Mononuclear cell (primary cell): ENCODE data around the gene ARL15. TPM values are rescaled to one million over a fixed set of nuclear protein-coding genes. Genes with fewer than 3 reads are reported as not detected.
"Not testable (repeated sequence)": the region's sequence is repeated elsewhere in the genome, so short reads cannot be mapped to it uniquely, and the experiment has no call there.

Experiments
- H3K27me3 ChIP-seq: 2 replicates; pipeline ENCODE4 v1.6.0; 2011; ENCODE audit warnings: low read length, control low read depth; ENCODE audit not compliant: insufficient read depth
- H3K4me1 ChIP-seq: 2 replicates; pipeline ENCODE4 v1.5.1; 2011; ENCODE audit warnings: mild to moderate bottlenecking, low read length, control low read depth; ENCODE audit not compliant: insufficient read depth
- H3K4me3 ChIP-seq: 2 replicates; pipeline ENCODE4 v1.5.1; 2011; ENCODE audit warnings: mild to moderate bottlenecking, low read length, moderate library complexity
- H3K9me3 ChIP-seq: 2 replicates; pipeline ENCODE4 v1.5.1; 2011; ENCODE audit warnings: low read depth, mild to moderate bottlenecking, control low read depth, low read length
- total RNA-seq: library from RNA; depleted of rRNA; stranded (reverse); fragments of >200 nt; gene quantifications from one replicate; pipeline ENCODE4 v1.2.3, GENCODE V29; 2012

Gene ARL15
- total RNA-seq, 1 donor, result 30.3 TPM

- Histone ChIP-seq H3K9me3 (no peaks in the 10 kb centered on the region), H3K4me1 (no peaks in the 10 kb centered on the region), H3K4me3 (no peak overlapping the region), H3K27me3 (no peaks in the 10 kb centered on the region)
Observed at GRCh38 chr5:53879708-53880323, 430.6 kb downstream of the ARL15 start.

DNA sequence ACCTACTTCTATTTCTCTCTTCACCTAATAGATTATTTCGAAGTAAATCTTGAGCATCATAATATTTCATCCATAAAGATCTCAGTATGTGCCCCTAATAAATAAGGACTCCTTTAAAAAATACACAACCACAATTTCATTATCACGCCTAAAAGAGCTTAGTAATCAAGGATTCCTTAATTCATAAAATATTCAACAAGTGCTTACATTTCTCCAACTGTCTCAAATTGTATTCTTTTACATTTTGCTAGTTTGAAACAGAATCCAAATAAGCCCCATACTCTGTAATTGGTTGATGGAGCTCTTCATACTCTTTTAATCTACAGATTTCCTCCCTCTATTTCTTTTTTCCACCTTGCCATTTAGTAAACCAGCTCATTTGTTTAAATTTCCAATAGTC, 432.4 kb downstream of the ARL15 start:
- Histone ChIP-seq H3K4me1 (no peaks in the 10 kb centered on the region), H3K4me3 (no peak overlapping the region), H3K9me3 (no peaks in the 10 kb centered on the region), H3K27me3 (no peaks in the 10 kb centered on the region)

DNA sequence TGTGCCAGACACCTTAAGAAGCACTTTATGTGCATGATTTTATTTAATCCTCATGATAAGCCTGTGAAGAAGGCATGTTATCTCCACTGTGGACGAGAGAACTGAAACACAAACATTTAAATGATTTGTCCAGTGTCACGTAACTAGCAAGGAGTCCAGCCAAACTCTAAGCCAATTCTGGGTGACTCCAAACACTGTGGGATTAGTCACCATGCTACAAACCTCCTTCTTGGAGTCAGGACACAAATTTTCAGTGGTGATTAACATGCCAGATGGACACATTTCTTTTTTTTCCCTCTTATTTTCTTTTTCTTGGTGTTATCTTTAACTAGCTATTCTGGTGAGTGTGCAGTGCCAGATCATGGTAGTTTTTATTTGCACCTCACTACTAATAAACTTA, 433.1 kb downstream of the ARL15 start:
- Histone ChIP-seq H3K4me1 (no peaks in the 10 kb centered on the region), H3K4me3 (no peak overlapping the region), H3K9me3 (no peaks in the 10 kb centered on the region), H3K27me3 (no peaks in the 10 kb centered on the region)

DNA sequence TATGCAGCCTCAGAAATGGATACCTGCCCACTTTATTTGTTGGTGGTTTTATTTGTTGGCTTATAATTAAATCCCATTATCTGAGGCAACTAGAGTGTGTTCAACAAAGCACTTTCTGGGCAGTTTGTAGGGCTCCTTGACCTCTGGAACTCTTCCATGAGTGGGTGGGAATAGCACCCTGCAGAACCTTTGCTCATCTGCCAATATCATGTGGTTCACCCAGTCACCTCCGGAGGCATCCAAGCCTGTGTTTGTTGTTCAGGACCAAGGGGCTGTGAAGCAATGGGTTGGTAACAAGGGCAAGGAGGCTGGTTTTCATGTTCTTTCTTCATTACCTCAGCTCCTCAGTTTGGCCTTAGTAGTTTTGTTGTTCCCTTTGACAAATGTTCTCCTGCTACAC, 436.0 kb downstream of the ARL15 start:
- Histone ChIP-seq H3K4me1 (no peaks in the 10 kb centered on the region), H3K4me3 (no peak overlapping the region), H3K9me3 (no peaks in the 10 kb centered on the region), H3K27me3 (no peaks in the 10 kb centered on the region)

GRCh38 chr5:53873235-53873634, 437.1 kb downstream of the ARL15 start:
- no peaks in the 10 kb centered on the region for H3K4me1 ChIP-seq
- H3K27me3 ChIP-seq, result no peaks in the 10 kb centered on the region
- H3K4me3 ChIP-seq, result no peak overlapping the region
- no peaks in the 10 kb centered on the region for H3K9me3 ChIP-seq

DNA sequence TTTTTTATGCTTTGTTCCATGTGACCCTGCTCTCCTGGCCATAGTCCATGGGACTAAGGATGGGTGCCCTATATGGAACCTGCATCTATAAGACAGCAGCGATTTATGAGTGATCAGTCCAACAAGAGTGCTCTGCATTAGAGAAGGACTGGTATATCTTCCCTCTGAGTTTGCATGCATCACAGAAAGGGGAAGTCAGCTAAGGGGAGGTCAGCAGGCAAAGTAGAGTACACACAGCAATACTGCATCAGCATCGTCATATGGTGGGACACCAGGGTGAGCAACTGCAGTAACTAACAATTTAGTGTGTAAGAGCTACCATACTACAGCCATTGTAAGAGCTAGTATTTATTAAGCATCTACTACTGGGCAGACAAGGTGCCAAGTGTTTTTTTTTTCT, 438.6 kb downstream of the ARL15 start:
- Histone ChIP-seq H3K4me3 (no peak overlapping the region), H3K27me3 (no peaks in the 10 kb centered on the region), H3K4me1 (no peaks in the 10 kb centered on the region), H3K9me3 (no peaks in the 10 kb centered on the region)

DNA sequence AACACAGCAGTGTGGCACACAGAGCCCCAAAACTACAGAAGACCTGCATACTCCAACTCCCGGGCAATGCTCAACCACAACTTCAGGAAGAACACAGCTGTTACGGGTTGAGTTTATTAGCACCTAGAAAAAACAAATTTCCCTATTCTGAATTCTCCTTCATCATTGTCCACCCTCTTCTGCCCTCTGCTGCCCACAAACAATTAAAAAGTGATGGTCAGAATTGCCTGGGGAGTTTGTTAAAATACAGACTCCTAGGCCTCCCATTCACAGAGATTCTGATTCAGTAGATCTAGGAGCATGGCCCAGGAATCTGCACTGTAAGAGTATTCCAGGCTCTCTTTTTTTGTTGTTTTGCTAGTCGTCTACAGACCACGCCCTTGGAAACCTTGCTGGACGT, 439.3 kb downstream of the ARL15 start:
- Histone ChIP-seq H3K9me3 (no peaks in the 10 kb centered on the region), H3K4me3 (no peak overlapping the region), H3K4me1 (no peaks in the 10 kb centered on the region), H3K27me3 (no peaks in the 10 kb centered on the region)

DNA sequence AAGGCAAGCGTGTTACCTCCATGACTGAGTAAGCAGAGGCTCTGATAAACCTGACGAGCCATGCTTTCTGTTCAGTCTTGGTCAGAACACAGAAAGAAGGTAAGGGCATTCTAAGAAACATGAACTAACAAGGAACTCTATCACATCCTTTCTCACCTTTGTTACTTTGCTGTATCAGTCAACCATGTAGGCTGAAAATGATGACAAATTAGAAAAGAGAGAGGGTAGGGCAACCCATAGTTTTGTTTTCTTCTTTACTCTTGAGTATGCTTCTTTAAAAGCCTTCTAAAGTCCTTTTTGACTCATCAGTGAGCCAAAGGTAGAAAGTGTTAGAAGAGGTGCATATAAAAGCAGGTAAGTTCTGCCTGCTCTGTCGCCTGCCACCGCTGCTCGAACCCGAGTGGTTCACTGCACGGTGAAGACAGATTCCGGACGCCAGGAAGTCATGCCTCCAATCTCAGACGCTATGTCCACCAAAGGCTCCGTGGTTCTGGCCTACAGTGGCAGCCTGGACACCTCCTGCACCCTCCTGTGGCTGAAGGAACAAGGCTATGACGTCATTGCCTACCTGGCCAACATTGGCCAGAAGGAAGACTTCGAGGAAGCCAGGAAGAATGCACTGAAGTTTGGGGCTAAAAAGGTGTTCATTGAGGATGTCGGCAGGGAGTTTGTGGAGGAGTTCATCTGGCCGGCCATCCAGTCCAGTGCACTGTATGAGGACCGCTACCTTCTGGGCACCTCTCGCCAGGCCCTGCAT, 451.5 kb downstream of the ARL15 start:
- Histone ChIP-seq H3K27me3 (no peaks in the 10 kb centered on the region), H3K4me1 (no peaks in the 10 kb centered on the region), H3K9me3 (no peaks in the 10 kb centered on the region), H3K4me3 (no peak overlapping the region)

DNA sequence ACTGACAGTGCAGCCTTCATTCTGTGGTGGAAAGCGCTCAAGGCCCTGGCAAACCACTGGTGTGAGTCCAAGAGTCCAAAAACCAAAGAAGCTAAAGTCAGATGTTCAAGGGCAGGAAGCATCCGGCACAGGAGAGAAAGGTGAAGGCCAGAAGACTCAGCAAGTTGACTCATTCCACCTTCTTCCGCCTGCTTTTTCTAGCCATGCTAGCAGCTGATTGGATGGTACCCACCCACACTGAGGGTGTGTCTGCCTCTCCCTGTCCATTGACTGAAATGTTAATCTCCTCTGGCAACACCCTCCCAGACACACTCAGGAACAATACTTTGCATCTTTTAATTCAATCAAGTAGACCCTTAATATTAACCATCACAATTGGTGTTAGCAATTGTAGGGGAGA, 453.9 kb downstream of the ARL15 start:
- no peak overlapping the region for H3K4me3 ChIP-seq
- no peaks in the 10 kb centered on the region for H3K4me1 ChIP-seq
- H3K27me3 ChIP-seq, result no peaks in the 10 kb centered on the region
- no peaks in the 10 kb centered on the region for H3K9me3 ChIP-seq

GRCh38 chr5:53836851-53837430, 473.4 kb downstream of the ARL15 start:
- H3K4me3 ChIP-seq, H3K4me1 ChIP-seq, H3K27me3 ChIP-seq, H3K9me3 ChIP-seq: not testable (repeated sequence)

- Histone ChIP-seq H3K4me3 (no peak overlapping the region), H3K9me3 (no peaks in the 10 kb centered on the region), H3K4me1 (no peaks in the 10 kb centered on the region), H3K27me3 (no peaks in the 10 kb centered on the region)
Observed at GRCh38 chr5:53834500-53834899, 475.9 kb downstream of the ARL15 start.

Other genes starting within 250 kb of the ARL15 start
- gene HSPB3, start 145.1 kb upstream of the ARL15 start, total RNA-seq, result 0.31 TPM
- 83.6 TPM for gene SNX18, start 207.2 kb upstream of the ARL15 start, total RNA-seq